Left lung (tissue), 10 donors: ENCODE data around the gene TMEM41A. TPM values are rescaled to one million over a fixed set of nuclear protein-coding genes. Genes with fewer than 3 reads are reported as not detected.

Experiments used
- ATAC-seq: fragments of 200-7000 bp; cut with Tn5 transposase; one replicate; pipeline ENCODE4 v1.9.1; 2020; ENCODE audit warnings: moderate library complexity
- DNase-seq, 4 donors: peaks; one replicate each; pipeline ENCODE4 v3.0.0-alpha.2; 2013 to 2020
- H3K27ac ChIP-seq, 2 donors: fragments of 200-600 bp; sonication (generic) in 1 of 2; one replicate each; pipeline versions ENCODE4 v1.5.0 to v1.8.0; 2020 to 2021
- H3K27me3 ChIP-seq, 2 donors: fragments of 200-600 bp; sonication (generic) in 1 of 2; one replicate each; pipeline versions ENCODE4 v1.5.0 to v1.8.0; 2020 to 2021
- H3K36me3 ChIP-seq, 2 donors: fragments of 200-600 bp; sonication (generic) in 1 of 2; one replicate each; pipeline versions ENCODE4 v1.5.0 to v1.8.0; 2020 to 2021
- H3K4me1 ChIP-seq, 2 donors: fragments of 200-600 bp; one replicate each; pipeline ENCODE4 v1.8.0; 2021
- H3K4me3 ChIP-seq, 2 donors: fragments of 200-600 bp; sonication (generic) in 1 of 2; one replicate each; pipeline versions ENCODE4 v1.5.0 to v1.8.0; 2020 to 2021; ENCODE audit warnings: mild to moderate bottlenecking in 1 of 2
- H3K9me3 ChIP-seq, 2 donors: fragments of 200-600 bp; sonication (generic) in 1 of 2; one replicate each; pipeline versions ENCODE4 v1.5.0 to v1.8.0; 2020 to 2021
- CTCF ChIP-seq, 2 donors: fragments of 200-600 bp; sonication (generic) in 1 of 2; IDR thresholded peaks; one replicate each; pipeline versions ENCODE4 v1.5.0 to v1.8.0; 2021; ENCODE audit warnings: antibody characterized with exemption in 2 of 2
- intact Hi-C, 2 donors: fragments of 100-400 bp; cut with DNase I; formaldehyde crosslinking; loops; one replicate each; pipeline versions ENCODE4 v1.11.2 to v1.14.2; 2022
- polyA plus RNA-seq, 6 donors: library from polyadenylated mRNA; unstranded; fragments of 120-200 nt; gene quantifications; one replicate each; pipeline ENCODE4 v1.2.1, GENCODE V29; 2013; ENCODE audit not compliant: insufficient read length in 6 of 6
- total RNA-seq, 2 donors: library from RNA; stranded (reverse); fragmentation: NEBNext Ultra II Directional; extraction: Animal tissue kit (Norgen Biotek cat#: 25700); gene quantifications; one replicate each; pipeline ENCODE4 v1.2.1, GENCODE V29; 2021
- donor health status: DM: no; HTN: yes; CAD: no.
- donor health status: DM: no; HTN: no; CAD: no.

The TMEM41A gene
- total and polyA plus RNA-seq, 8 donors: 26.3 to 52.2 (median 47.0) TPM

GRCh38 chr3:185444329-185444728 is 54.5 kb downstream of the TMEM41A start:
- no peak for TF ChIP-seq CTCF (IDR thresholded peaks at IDR 0.05)
- no peaks in the 10 kb centered on the region for H3K27me3 ChIP-seq
- no peak overlapping the region for H3K27ac ChIP-seq
- peaks cover 0 to 5% of the 10 kb centered on the region in 2 donors for H3K36me3 ChIP-seq
- DNase-seq (no peak), ATAC-seq (no peak)
- no peaks in the 10 kb centered on the region for H3K4me1 ChIP-seq
- intact Hi-C loops: no loop called here
- no peak overlapping the region for H3K4me3 ChIP-seq
- H3K9me3 ChIP-seq: no peaks in the 10 kb centered on the region

GRCh38 chr3:185442031-185442430 is 56.8 kb downstream of the TMEM41A start:
- intact Hi-C loops: no loop called here
- Histone ChIP-seq H3K27me3 (no peaks in the 10 kb centered on the region), H3K27ac (no peak overlapping the region), H3K4me3 (no peak overlapping the region), H3K36me3 (peaks cover 0 to 6% of the 10 kb centered on the region in 2 donors), H3K4me1 (no peaks in the 10 kb centered on the region), H3K9me3 (no peaks in the 10 kb centered on the region)
- no peak for ATAC-seq
- TF ChIP-seq CTCF (IDR thresholded peaks at IDR 0.05): no peak
- DNase-seq: no peak

DNA sequence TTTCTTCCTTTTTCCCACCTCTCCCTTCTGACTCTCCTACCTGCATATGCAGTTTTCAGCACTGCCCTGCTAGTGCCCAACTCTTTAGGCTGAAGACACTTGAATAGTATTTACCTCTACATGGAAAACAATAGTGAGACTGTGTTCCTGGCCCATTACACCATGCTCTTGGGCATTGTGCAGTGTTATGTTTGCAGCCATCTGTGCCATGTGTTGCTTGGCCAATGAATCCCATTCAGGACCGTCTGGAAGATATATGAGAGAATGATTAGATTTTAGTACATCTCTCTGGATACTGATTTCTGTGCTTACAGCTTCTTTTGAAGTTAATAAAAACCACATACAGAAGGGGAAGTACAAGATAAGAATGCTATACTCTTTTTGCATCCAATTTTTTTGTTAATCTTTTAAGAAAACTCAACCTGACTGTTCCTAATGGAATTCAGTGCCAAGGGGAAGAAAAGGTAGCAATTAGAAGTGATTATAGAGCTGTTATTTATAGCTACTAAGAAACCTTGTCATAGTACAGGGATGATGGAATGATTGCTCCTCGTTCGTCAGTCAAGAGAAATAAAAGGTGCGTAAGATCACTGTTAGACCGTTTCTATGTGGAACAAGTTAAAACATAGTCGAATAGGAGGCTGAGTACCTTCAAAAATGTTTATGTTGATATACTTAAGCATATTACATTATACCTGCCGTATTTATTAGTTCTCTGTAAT is 58.9 kb downstream of the TMEM41A start:
- no peaks in the 10 kb centered on the region for H3K4me1 ChIP-seq
- no peak overlapping the region for H3K27ac ChIP-seq
- no peak for DNase-seq
- intact Hi-C loops: no loop called here
- H3K27me3 ChIP-seq: no peaks in the 10 kb centered on the region
- no peaks in the 10 kb centered on the region for H3K9me3 ChIP-seq
- no peak for ATAC-seq
- no peak for TF ChIP-seq CTCF (IDR thresholded peaks at IDR 0.05)
- H3K4me3 ChIP-seq: no peak overlapping the region
- H3K36me3 ChIP-seq: peaks cover 0 to 6% of the 10 kb centered on the region in 2 donors

Other genes starting within 250 kb of the TMEM41A start
- gene EHHADH, start 245.0 kb downstream of the TMEM41A start, total RNA-seq: 10 to 100 TPM in 1 of 2 donors, 1 to 10 TPM in 1; 7.4 to 13.5 TPM
- 10 to 100 TPM; 10.4 to 13.2 (median 12.0) TPM for gene EHHADH, start 245.0 kb downstream of the TMEM41A start, polyA plus RNA-seq
- 10 to 100 TPM; 34.5 to 48.0 TPM for gene MAP3K13, start 135.9 kb downstream of the TMEM41A start, total RNA-seq
- 10 to 100 TPM; 40.4 to 46.9 (median 44.2) TPM for gene MAP3K13, start 135.9 kb downstream of the TMEM41A start, polyA plus RNA-seq
- 10 to 100 TPM; 35.6 to 76.0 TPM for gene LIPH, start 53.6 kb upstream of the TMEM41A start, total RNA-seq
- 1 to 10 TPM; 2.2 to 3.7 (median 3.2) TPM for gene LIPH, start 53.6 kb upstream of the TMEM41A start, polyA plus RNA-seq
- gene SENP2, start 87.3 kb upstream of the TMEM41A start, total RNA-seq: 10 to 100 TPM; 31.6 to 34.0 TPM
- gene SENP2, start 87.3 kb upstream of the TMEM41A start, polyA plus RNA-seq: 10 to 100 TPM; 40.9 to 49.9 (median 45.4) TPM